HG03521 (cell line): ENCODE results near the gene LCP1.

ENCODE experiments used
- ATAC-seq: cut with Tn5 transposase; IDR thresholded peaks from one replicate; pipeline ENCODE4 v1.9.1; 2021; ENCODE audit warnings: mild to moderate bottlenecking, moderate library complexity; ENCODE audit not compliant: unreplicated experiment

The LCP1 gene

GRCh38 chr13:46104868-46105267 is 77.1 kb downstream of the LCP1 start, which contains the start of gene CPB2:
Gene CPB2, minus strand, starts transcription at chr13:46105033. Its CDS starts 24 bp downstream, at chr13:46105009.
- no peak for ATAC-seq

GRCh38 chr13:46103037-46103436 is 78.9 kb downstream of the LCP1 start:
- no peak for ATAC-seq

- ATAC-seq: no peak
Observed at GRCh38 chr13:46102255-46102605, 79.7 kb downstream of the LCP1 start.

- no peak for ATAC-seq
Observed at GRCh38 chr13:46101484-46102254, 80.3 kb downstream of the LCP1 start.

- no peak for ATAC-seq
Observed at GRCh38 chr13:46101002-46101401, 81.0 kb downstream of the LCP1 start.

- no peak for ATAC-seq
Observed at GRCh38 chr13:46100191-46100815, 81.7 kb downstream of the LCP1 start.

- ATAC-seq: no peak
Observed at GRCh38 chr13:46097663-46098062, 84.3 kb downstream of the LCP1 start.

- no peak for ATAC-seq
Observed at GRCh38 chr13:46097015-46097414, 85.0 kb downstream of the LCP1 start.

- no peak for ATAC-seq
Observed at GRCh38 chr13:46094478-46094877, 87.5 kb downstream of the LCP1 start.

GRCh38 chr13:46088821-46089562 is 93.0 kb downstream of the LCP1 start:
- no peak for ATAC-seq

GRCh38 chr13:46087481-46087880 is 94.5 kb downstream of the LCP1 start:
- no peak for ATAC-seq

- ATAC-seq: no peak
Observed at GRCh38 chr13:46086985-46087384, 95.0 kb downstream of the LCP1 start.

- no peak for ATAC-seq
Observed at GRCh38 chr13:46086421-46086922, 95.5 kb downstream of the LCP1 start.

GRCh38 chr13:46085737-46086136 is 96.2 kb downstream of the LCP1 start:
- no peak for ATAC-seq

- ATAC-seq: no peak
Observed at GRCh38 chr13:46082324-46082723, 99.7 kb downstream of the LCP1 start.

- ATAC-seq: no peak
Observed at GRCh38 chr13:46079770-46080169, 102.2 kb downstream of the LCP1 start.

GRCh38 chr13:46077265-46077664 is 104.7 kb downstream of the LCP1 start:
- ATAC-seq: no peak

GRCh38 chr13:46076827-46077226 is 105.2 kb downstream of the LCP1 start:
- ATAC-seq: no peak
